Cardiac muscle cell (in vitro differentiated cells and primary cell): ENCODE measurements around the gene ARHGEF11. TPM values are rescaled to one million over a fixed set of nuclear protein-coding genes. Genes with fewer than 3 reads are reported as not detected.

Source experiments
- DNase-seq, 2 donors: peaks; one replicate each; pipeline versions ENCODE4 v3.0.0 to v3.0.0-alpha.2; 2010 to 2017; ENCODE audit warnings: low read depth in 1 of 2, low spot score in 1 of 2
- H3K27ac ChIP-seq: fragments of 200-600 bp; sonication (generic); 2 replicates; pipeline ENCODE4 v1.5.1; 2016
- H3K27me3 ChIP-seq: fragments of 200-600 bp; sonication (generic); 2 replicates; pipeline ENCODE4 v1.6.0; 2016; ENCODE audit warnings: control low read depth
- H3K36me3 ChIP-seq: fragments of 200-600 bp; sonication (generic); 2 replicates; pipeline ENCODE4 v1.5.1; 2016; ENCODE audit warnings: control low read depth
- H3K4me1 ChIP-seq: fragments of 200-600 bp; sonication (generic); 2 replicates; pipeline ENCODE4 v1.8.1; 2017; ENCODE audit warnings: low read depth, mild to moderate bottlenecking, mixed run types
- H3K4me3 ChIP-seq: fragments of 200-600 bp; sonication (generic); 2 replicates; pipeline ENCODE4 v1.5.1; 2016; ENCODE audit warnings: mild to moderate bottlenecking
- H3K9me3 ChIP-seq: fragments of 200-600 bp; sonication (generic); 2 replicates; pipeline ENCODE4 v1.5.1; 2017; ENCODE audit warnings: low read depth, mild to moderate bottlenecking, control low read depth
- CTCF ChIP-seq: IDR thresholded peaks from 2 replicates; pipeline ENCODE4 v1.5.1; 2012; ENCODE audit warnings: low read depth, mild to moderate bottlenecking, low read length
- polyA plus RNA-seq: library from polyadenylated mRNA; unstranded; fragments of >200 nt; fragmentation: Nextera tagmentation; extraction: Ambion mirVana; gene quantifications from 2 replicates; pipeline ENCODE4 v1.2.1, GENCODE V29; 2016
- total RNA-seq: library from RNA; depleted of rRNA; stranded (reverse); fragments of >200 nt; gene quantifications from 2 replicates; pipeline ENCODE4 v1.2.3, GENCODE V29; 2016

The ARHGEF11 gene
- total and polyA plus RNA-seq, 2 experiments from 2014 or later, result 25.8 to 40.1 TPM

- H3K4me3 ChIP-seq, result no peak overlapping the region
- peaks cover 8% of the 10 kb centered on the region for H3K4me1 ChIP-seq
- TF ChIP-seq CTCF, result no peak
- H3K27ac ChIP-seq, result no peak overlapping the region
- no peak for DNase-seq
- H3K36me3 ChIP-seq, result no peaks in the 10 kb centered on the region
- no peaks in the 10 kb centered on the region for H3K27me3 ChIP-seq
- no peaks in the 10 kb centered on the region for H3K9me3 ChIP-seq
Measured at GRCh38 chr1:156909671-156910070, 135.9 kb downstream of the ARHGEF11 start.

- no peak for TF ChIP-seq CTCF
- Histone ChIP-seq H3K9me3 (no peaks in the 10 kb centered on the region), H3K4me1 (peaks cover 8% of the 10 kb centered on the region), H3K36me3 (no peaks in the 10 kb centered on the region), H3K27ac (no peak overlapping the region), H3K27me3 (no peaks in the 10 kb centered on the region), H3K4me3 (no peak overlapping the region)
- DNase-seq, result no peak
Measured at GRCh38 chr1:156908955-156909354, 136.6 kb downstream of the ARHGEF11 start.

GRCh38 chr1:156908541-156908940, 137.0 kb downstream of the ARHGEF11 start:
- H3K36me3 ChIP-seq, result no peaks in the 10 kb centered on the region
- no peak for DNase-seq

GRCh38 chr1:156906206-156906906, 139.2 kb downstream of the ARHGEF11 start:
- H3K4me1 ChIP-seq, result no peaks in the 10 kb centered on the region

More at GRCh38 chr1:156908541-156908940, 137.0 kb downstream of the ARHGEF11 start:
- H3K9me3 ChIP-seq, result no peaks in the 10 kb centered on the region
- no peak overlapping the region for H3K27ac ChIP-seq
- H3K4me1 ChIP-seq, result peaks cover 5% of the 10 kb centered on the region
- no peak overlapping the region for H3K4me3 ChIP-seq
- H3K27me3 ChIP-seq, result no peaks in the 10 kb centered on the region
- TF ChIP-seq CTCF, result no peak

GRCh38 chr1:156905651-156906050, 139.9 kb downstream of the ARHGEF11 start:
- H3K27ac ChIP-seq, result no peak overlapping the region
- H3K36me3 ChIP-seq, result no peaks in the 10 kb centered on the region
- no peak for TF ChIP-seq CTCF

More at GRCh38 chr1:156906206-156906906, 139.2 kb downstream of the ARHGEF11 start:
- no peak overlapping the region for H3K4me3 ChIP-seq
- DNase-seq, result no peak
- H3K36me3 ChIP-seq, result no peaks in the 10 kb centered on the region
- no peak for TF ChIP-seq CTCF
- no peaks in the 10 kb centered on the region for H3K27me3 ChIP-seq
- H3K9me3 ChIP-seq, result no peaks in the 10 kb centered on the region
- H3K27ac ChIP-seq, result no peak overlapping the region

More at GRCh38 chr1:156905651-156906050, 139.9 kb downstream of the ARHGEF11 start:
- Histone ChIP-seq H3K4me3 (no peak overlapping the region), H3K4me1 (no peaks in the 10 kb centered on the region), H3K27me3 (no peaks in the 10 kb centered on the region), H3K9me3 (no peaks in the 10 kb centered on the region)
- DNase-seq, result no peak
